Tibial nerve (tissue), 3 donors: ENCODE data around the gene CHMP1B.

Source experiments
- POLR2A ChIP-seq, 2 donors: fragments of 450-650 bp; IDR thresholded peaks; one replicate each; pipeline ENCODE4 v1.6.1; 2017; ENCODE audit warnings: antibody characterized with exemption in 2 of 2, mild to moderate bottlenecking in 2 of 2, moderate library complexity in 2 of 2
- TF ChIP-seq, protein P1 (sequence below), 5 experiments: fragments of 200-600 bp in 3 of 5; fragments of 450-650 bp in 2 of 5; sonication (generic) in 3 of 5; IDR thresholded peaks; one replicate each; pipeline ENCODE4 v1.5.1; 2016 to 2019; ENCODE audit warnings: antibody characterized with exemption in 5 of 5, mild to moderate bottlenecking in 3 of 5, moderate library complexity in 2 of 5

DNA sequence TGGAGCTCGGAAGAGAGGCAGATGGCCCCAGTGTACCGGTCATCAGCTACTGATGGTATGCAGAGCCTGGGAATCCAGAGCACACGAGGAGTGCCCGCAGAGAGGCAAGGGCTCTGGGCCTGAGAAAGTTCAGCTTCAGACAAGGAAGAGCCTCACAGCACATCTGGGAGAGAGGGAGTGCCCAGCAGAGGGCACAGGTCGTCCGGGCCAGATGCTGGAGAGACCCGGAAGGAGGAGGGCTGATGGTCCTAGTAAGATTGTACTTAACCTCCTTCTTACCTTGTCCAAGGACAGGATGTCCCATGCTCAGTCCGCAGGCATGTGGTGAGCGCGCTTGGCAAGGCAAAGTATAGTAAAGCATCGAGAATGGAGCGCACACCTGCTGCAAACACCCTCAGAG lies 24.4 kb upstream of the CHMP1B start:
- TF ChIP-seq, protein P1, sequence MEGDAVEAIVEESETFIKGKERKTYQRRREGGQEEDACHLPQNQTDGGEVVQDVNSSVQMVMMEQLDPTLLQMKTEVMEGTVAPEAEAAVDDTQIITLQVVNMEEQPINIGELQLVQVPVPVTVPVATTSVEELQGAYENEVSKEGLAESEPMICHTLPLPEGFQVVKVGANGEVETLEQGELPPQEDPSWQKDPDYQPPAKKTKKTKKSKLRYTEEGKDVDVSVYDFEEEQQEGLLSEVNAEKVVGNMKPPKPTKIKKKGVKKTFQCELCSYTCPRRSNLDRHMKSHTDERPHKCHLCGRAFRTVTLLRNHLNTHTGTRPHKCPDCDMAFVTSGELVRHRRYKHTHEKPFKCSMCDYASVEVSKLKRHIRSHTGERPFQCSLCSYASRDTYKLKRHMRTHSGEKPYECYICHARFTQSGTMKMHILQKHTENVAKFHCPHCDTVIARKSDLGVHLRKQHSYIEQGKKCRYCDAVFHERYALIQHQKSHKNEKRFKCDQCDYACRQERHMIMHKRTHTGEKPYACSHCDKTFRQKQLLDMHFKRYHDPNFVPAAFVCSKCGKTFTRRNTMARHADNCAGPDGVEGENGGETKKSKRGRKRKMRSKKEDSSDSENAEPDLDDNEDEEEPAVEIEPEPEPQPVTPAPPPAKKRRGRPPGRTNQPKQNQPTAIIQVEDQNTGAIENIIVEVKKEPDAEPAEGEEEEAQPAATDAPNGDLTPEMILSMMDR (IDR thresholded peaks at IDR 0.05) = no peak
- TF ChIP-seq POLR2A (IDR thresholded peaks at IDR 0.05) = no peak
